ENCODE data around the gene HIBCH. TPM values are rescaled to one million over a fixed set of nuclear protein-coding genes. Genes with fewer than 3 reads are reported as not detected.
A peak's percentile ranks its signal among the peaks of the same experiment; 100 is the strongest.

HIBCH gene
- total RNA-seq, 1 donor from 2014 or later, result 16.3 TPM

- H3K9me3 ChIP-seq (ENCODE audit: insufficient read depth, low read depth, low read length), result no peaks in the 10 kb centered on the region
- Mint-ChIP-seq H3K4me1 (ENCODE audit: low read depth, unreplicated experiment) (no peaks in the 10 kb centered on the region), H3K36me3 (ENCODE audit: low read depth, unreplicated experiment) (no peaks in the 10 kb centered on the region), H3K9me3 (ENCODE audit: unreplicated experiment) (no peaks in the 10 kb centered on the region), H3K27ac (ENCODE audit: unreplicated experiment) (no peak overlapping the region), H3K4me3 (ENCODE audit: unreplicated experiment) (no peak overlapping the region), H3K27me3 (ENCODE audit: low read depth, unreplicated experiment) (no peaks in the 10 kb centered on the region)
- DNase-seq (ENCODE audit: low read depth) (peak; percentile 8), FAIRE-seq (no peak)
- H3K4me3 ChIP-seq (ENCODE audit: insufficient read depth, low read depth, low read length), result no peak overlapping the region
- TF ChIP-seq CTCF (IDR thresholded peaks at IDR 0.05; ENCODE audit: insufficient read depth, low read depth, low read length) (no peak), EZH2 (IDR thresholded peaks at IDR 0.05; ENCODE audit: insufficient read depth, low read length) (no peak)
- no peaks in the 10 kb centered on the region for H3K36me3 ChIP-seq (ENCODE audit: insufficient read depth, low read length)
- no peak overlapping the region for H2AFZ ChIP-seq (ENCODE audit: low read depth, low read length)
- H3K9ac ChIP-seq (ENCODE audit: low read length), result no peak overlapping the region
- H4K20me1 ChIP-seq (ENCODE audit: insufficient read depth, low read length), result no peaks in the 10 kb centered on the region
- H3K79me2 ChIP-seq (ENCODE audit: insufficient read depth, low read length), result no peaks in the 10 kb centered on the region
- peaks cover 9% of the 10 kb centered on the region for H3K4me1 ChIP-seq (ENCODE audit: insufficient read depth, low read length)
- no peak overlapping the region for H3K27ac ChIP-seq (ENCODE audit: low read depth, low read length)
- no peaks in the 10 kb centered on the region for H3K27me3 ChIP-seq (ENCODE audit: insufficient read depth, low read length)
- no peak overlapping the region for H3K4me2 ChIP-seq (ENCODE audit: low read length)
Observed at GRCh38 chr2:190210471-190210870, 109.2 kb downstream of the HIBCH start.

GRCh38 chr2:190209559-190209958, 110.1 kb downstream of the HIBCH start:
- DNase-seq (ENCODE audit: low read depth) (no peak), FAIRE-seq (no peak)
- H3K9me3 ChIP-seq (ENCODE audit: insufficient read depth, low read depth, low read length), result no peaks in the 10 kb centered on the region
- H2AFZ ChIP-seq (ENCODE audit: low read depth, low read length), result no peak overlapping the region
- no peak overlapping the region for H3K9ac ChIP-seq (ENCODE audit: low read length)
- no peaks in the 10 kb centered on the region for H3K36me3 ChIP-seq (ENCODE audit: insufficient read depth, low read length)
- H3K79me2 ChIP-seq (ENCODE audit: insufficient read depth, low read length), result no peaks in the 10 kb centered on the region
- no peak overlapping the region for H3K4me3 ChIP-seq (ENCODE audit: insufficient read depth, low read depth, low read length)
- H3K4me2 ChIP-seq (ENCODE audit: low read length), result no peak overlapping the region
- Mint-ChIP-seq H3K4me3 (ENCODE audit: unreplicated experiment) (no peak overlapping the region), H3K36me3 (ENCODE audit: low read depth, unreplicated experiment) (no peaks in the 10 kb centered on the region), H3K9me3 (ENCODE audit: unreplicated experiment) (no peaks in the 10 kb centered on the region), H3K4me1 (ENCODE audit: low read depth, unreplicated experiment) (no peaks in the 10 kb centered on the region), H3K27ac (ENCODE audit: unreplicated experiment) (no peak overlapping the region), H3K27me3 (ENCODE audit: low read depth, unreplicated experiment) (no peaks in the 10 kb centered on the region)
- no peaks in the 10 kb centered on the region for H3K27me3 ChIP-seq (ENCODE audit: insufficient read depth, low read length)
- no peak for TF ChIP-seq CTCF (IDR thresholded peaks at IDR 0.05; ENCODE audit: insufficient read depth, low read depth, low read length)
- peaks cover 8% of the 10 kb centered on the region for H3K4me1 ChIP-seq (ENCODE audit: insufficient read depth, low read length)
- H4K20me1 ChIP-seq (ENCODE audit: insufficient read depth, low read length), result no peaks in the 10 kb centered on the region
- no peak overlapping the region for H3K27ac ChIP-seq (ENCODE audit: low read depth, low read length)

- Mint-ChIP-seq H3K4me3 (ENCODE audit: unreplicated experiment) (no peak overlapping the region), H3K27me3 (ENCODE audit: low read depth, unreplicated experiment) (no peaks in the 10 kb centered on the region), H3K4me1 (ENCODE audit: low read depth, unreplicated experiment) (no peaks in the 10 kb centered on the region), H3K36me3 (ENCODE audit: low read depth, unreplicated experiment) (no peaks in the 10 kb centered on the region), H3K9me3 (ENCODE audit: unreplicated experiment) (no peaks in the 10 kb centered on the region), H3K27ac (ENCODE audit: unreplicated experiment) (no peak overlapping the region)
- no peaks in the 10 kb centered on the region for H3K9me3 ChIP-seq (ENCODE audit: insufficient read depth, low read depth, low read length)
- no peaks in the 10 kb centered on the region for H3K79me2 ChIP-seq (ENCODE audit: insufficient read depth, low read length)
- H3K27ac ChIP-seq (ENCODE audit: low read depth, low read length), result no peak overlapping the region
- H3K4me3 ChIP-seq (ENCODE audit: insufficient read depth, low read depth, low read length), result no peak overlapping the region
- H2AFZ ChIP-seq (ENCODE audit: low read depth, low read length), result no peak overlapping the region
- TF ChIP-seq EZH2 (IDR thresholded peaks at IDR 0.05; ENCODE audit: insufficient read depth, low read length), result no peak
- no peak for TF ChIP-seq CTCF (IDR thresholded peaks at IDR 0.05; ENCODE audit: insufficient read depth, low read depth, low read length)
- no peak overlapping the region for H3K9ac ChIP-seq (ENCODE audit: low read length)
- no peaks in the 10 kb centered on the region for H4K20me1 ChIP-seq (ENCODE audit: insufficient read depth, low read length)
- no peak for DNase-seq (ENCODE audit: low read depth)
- no peak overlapping the region for H3K4me2 ChIP-seq (ENCODE audit: low read length)
- no peaks in the 10 kb centered on the region for H3K27me3 ChIP-seq (ENCODE audit: insufficient read depth, low read length)
- H3K36me3 ChIP-seq (ENCODE audit: insufficient read depth, low read length), result no peaks in the 10 kb centered on the region
- no peaks in the 10 kb centered on the region for H3K4me1 ChIP-seq (ENCODE audit: insufficient read depth, low read length)
- no peak for FAIRE-seq
Observed at GRCh38 chr2:190207930-190208329, 111.7 kb downstream of the HIBCH start.

All from astrocyte (in vitro differentiated cells and primary cell).